Middle frontal gyrus (tissue), 1 donor: ENCODE results near the gene TBL3.
"Not testable (repeated sequence)": the region's sequence is repeated elsewhere in the genome, so short reads cannot be mapped to it uniquely, and the experiment has no call there.

Source experiments
- DNase-seq: peaks from one replicate; pipeline ENCODE4 v3.0.0-alpha.2; 2015; ENCODE audit warnings: low spot score; ENCODE audit errors: extremely low spot score

TBL3 gene

DNA sequence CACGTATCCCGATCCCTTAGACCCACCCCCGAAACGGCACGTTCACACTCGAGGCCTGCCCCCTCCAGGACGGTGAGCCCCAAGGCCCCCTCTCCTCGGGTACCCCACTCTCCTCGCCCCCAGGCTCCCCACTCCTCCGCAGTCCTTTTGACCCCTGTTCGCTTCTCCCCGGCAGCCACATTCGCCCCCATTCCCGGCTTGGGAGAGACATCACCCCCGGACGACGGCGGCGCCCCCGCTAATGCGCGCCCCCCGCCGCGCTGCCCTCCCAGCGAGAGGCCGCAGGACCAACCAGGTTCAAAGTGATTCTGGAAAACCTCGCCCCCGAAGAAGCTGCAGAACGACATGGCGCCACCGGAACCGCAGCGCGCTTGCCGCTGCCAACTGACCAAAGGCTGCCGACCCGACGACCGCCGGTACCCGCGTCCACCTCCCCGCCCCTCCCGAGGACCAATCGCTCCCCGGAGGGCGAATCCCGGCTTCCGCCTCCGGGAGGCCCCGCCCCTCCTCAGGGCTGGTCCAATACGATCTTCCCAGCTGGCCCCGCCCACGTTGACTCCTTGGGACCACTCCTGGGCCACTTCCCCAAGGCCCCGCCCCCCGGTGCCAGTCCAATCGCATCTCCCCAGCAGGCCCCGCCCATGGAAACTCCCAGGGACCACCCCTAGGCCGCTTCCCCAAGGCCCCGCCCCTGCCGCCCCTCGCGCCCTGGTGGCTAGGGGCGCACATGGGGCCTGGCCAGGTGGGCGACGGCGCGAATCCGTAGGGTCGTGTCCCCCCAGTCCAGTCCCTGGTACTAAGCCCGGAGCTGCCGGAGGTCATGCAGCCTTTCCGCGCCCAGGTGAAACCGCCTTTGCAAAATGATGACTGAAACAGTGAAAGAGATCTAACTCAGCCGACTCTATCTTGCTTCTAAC lies 28.8 kb upstream of the TBL3 start, which contains the start of gene MSRB1:
MSRB1 (minus strand) TSS at position 390 of the 917 bp plus-strand sequence; CDS start at position 347, 43 bp downstream.
- peak; percentile 98 for DNase-seq

DNA sequence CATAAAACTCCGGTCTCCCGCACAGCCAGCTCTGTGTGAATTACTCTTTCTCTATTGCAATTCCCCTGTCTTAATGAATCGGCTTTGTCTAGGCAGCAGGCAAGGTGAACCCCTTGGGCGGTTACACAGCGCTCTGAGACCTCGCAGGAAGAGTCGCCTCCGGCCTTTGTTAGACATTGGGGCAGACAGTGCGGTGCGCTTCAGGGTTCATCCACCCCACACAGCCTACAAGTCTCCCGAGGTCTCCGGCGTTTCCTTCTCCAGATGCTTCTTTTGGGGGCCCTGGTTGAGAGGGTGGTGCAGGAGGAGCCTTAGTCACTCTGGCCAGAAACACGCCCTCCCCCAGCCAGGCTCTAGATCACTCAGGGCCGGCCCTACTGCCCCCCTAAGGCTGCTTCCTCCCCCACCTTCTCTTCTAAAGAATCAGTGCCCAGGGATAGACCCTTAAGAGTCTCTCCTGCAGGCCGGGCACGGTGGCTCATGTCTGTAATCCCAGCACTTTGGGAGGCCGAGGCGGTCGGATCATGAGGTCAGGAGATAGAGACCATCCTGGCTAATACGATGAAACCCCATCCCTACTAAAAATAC lies 27.1 kb upstream of the TBL3 start:
- no peak for DNase-seq

DNA sequence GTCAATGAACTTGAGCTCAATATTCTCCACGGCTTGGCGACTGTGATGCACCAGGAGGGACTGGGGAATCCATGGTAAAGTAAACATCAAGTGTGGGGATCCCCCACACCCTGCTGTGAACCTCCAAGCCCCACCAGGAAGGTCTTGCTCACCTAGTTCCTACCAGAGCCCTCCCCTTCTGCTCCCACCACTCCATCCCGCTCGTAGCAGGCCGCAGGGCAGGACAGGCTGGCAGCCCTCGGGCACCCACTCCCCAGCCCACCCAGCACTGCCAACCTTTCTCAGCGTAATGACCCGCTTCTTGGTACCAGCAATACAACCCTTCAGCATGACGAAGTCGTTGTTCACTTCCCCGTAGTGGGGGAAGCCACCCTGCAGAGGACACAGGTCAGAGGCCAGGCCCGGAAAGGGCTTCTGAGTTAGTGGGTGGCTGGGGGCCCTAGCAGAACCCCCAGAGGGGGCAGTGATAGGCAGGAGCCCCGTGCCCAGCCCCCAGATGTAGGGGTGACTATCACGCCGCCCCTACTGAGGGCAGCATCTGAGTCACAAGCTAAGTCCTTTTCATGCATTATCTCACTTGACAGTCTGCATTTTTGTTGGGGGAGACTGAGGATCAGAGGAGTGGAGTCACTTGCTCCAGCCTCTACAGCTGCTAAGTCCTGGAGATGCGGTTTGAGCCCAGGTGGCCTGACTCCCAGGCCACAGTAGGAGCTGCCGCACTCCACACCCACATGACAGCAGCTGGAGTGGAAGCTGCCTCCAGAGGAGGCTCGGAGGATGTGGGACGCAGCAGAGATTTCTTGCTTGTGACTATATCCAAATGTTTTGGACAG lies 26.1 kb upstream of the TBL3 start:
- no peak for DNase-seq

DNA sequence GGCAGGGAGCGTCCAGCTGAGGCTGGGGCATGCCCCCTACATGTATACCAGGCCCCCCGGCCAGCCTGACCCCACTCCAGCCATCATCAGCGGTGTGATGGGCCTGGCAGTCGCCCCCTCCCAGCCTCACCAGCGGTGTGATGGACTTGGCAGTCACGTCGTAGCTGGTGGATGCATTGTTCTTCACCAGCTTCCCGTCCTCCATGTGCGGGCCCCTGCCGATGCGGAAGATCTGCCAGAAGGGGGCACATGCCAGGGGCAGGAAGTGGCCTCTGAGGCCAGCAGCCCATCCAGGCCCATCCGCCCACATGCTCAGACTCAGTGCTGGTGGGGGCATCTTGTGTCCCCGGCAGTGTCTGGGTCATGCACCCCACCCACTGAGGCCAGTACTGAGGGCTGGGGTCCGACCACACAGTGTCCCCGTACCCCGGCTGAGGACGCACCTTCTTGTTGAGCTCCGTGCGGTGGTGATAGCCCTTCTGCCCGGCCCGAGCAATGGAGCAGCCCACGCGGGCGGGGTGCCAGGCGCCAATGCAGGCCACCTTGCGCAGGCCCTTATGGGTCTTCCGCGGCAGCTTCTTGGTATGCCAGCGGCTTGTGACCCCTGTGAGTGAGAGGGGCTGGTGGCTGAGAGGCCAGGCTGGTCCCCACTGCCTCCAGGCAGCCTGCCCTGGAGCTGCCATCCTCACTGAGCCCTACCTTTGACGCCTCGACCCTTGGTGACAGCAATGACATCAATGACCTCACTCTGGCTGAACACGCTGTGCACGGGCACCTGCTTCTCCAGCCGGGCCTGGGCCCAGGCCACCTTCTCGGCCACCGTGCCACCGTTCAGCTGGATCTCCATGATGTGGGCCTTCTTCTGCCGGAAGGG lies 25.1 kb upstream of the TBL3 start:
- DNase-seq, result no peak

DNA sequence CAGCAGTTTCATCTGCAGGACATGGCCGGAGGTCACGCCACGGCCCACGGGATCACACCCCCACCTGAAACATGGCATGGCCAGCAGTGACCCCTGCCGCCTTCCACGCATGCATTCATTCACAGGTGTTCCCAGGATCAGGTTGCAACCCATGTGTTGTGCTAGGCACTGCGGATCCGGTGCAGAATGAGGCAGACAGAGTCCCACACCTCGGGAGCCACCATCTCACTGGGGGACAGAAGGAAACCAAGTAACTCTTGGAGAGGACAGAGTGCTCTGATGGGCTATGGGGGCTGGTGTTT lies 24.5 kb upstream of the TBL3 start:
- DNase-seq, result no peak

DNA sequence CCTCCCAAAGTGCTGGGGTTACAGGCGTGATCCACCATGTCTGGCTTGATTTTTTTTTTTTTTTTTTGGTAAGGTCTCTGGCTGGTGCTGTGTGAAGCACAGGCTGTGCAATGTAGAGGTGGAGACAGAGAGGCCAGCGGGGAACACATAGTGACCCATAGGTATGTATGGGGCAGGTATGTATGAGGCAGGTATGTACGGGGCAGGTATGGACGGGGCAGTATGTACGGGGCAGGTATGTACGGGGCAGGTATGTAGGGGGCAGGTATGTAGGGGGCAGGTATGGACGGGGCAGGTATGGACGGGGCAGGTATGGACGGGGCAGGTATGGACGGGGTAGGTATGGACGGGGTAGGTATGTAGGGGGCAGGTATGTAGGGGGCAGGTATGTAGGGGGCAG lies 22.3 kb upstream of the TBL3 start:
- DNase-seq, result no peak

DNA sequence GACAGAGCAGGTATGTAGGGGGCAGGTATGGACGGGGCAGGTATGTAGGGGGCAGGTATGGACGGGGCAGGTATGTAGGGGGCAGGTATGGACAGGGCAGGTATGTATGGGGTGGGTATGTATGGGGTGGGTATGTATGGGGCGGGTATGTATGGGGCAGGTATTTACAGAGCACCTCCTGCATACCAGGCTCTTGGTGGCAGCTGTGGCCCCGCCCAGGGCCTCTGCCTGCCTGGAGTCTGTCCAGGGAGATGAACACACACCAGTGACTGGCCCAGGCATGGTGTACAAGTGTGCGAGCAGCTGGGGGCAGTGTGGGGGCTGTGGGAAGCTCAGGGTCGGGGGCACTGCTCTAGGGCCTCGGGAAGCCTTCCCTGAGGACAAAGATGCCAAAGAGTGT lies 21.8 kb upstream of the TBL3 start:
- no peak for DNase-seq

DNA sequence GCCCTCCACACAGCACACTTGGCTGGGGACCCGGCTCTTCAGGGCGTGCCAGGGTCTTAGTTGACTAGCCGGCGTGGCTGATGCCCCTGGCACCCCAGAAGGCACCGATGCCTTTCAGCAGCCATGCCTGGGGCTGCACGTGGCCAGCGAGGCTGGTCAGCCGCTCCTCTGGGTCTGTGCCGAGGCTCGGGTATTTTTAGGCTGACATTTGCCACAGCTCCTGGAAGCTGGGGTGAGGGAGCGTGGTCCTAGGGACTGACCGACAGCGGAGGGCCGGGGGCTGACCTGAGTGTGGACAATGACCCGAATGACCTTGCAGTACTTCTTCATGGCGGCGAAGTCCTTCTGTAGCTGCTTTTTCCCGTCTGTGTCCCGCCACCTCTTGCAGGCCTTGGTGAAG lies 21.3 kb upstream of the TBL3 start:
- DNase-seq, result no peak

DNA sequence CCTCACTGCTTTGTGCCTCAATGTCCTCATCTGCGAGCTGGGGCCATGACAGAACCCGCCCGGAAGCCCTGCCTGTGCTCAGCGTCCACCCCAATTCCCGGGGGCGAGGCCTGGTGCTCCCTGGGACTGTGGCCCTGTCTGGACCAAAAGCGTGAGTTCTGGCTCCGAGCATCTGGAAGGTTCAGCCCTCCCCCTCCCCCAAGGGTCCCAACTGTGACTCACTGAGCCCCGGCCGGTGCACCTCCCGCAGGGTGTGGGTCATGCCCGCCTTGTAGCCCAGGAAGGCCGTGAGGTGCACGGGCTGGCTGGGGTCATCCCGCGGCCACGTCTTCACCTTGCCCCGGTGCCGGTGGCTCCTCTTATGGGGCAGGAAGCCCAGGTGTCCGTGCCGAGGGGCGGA lies 18.1 kb upstream of the TBL3 start:
- no peak for DNase-seq

DNA sequence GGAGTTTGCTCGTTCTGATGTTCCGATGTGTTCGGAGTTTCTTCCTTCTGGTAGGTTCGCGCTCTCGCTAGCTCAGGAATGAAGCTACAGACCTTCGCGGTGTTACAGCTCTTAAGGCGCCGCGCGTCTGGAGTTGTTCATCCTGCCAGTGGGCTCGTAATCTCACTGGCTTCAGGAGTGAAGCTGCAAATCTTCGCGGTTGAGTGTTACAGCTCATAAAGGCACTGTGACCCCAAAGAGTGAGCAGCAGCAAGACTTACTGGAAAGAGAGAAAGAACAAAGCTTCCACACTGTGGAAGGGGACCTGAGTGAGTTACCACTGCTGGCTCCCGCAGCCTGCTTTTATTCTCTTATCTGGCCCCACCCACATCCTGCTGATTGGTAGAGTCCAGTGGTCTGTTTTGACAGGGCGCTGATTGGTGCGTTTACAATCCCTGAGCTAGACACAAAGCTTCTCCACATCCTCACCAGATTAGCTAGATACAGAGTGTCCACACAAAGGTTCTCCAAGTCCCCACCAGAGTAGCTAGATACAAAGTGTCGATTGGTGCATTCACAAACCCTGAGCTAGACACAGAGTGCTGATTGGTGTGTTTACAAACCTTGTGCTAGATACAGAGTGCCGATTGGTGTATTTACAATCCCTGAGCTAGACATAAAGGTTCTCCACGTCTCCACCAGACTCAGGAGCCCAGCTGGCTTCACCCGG lies 14.3 kb upstream of the TBL3 start:
- not testable (repeated sequence) for DNase-seq

DNA sequence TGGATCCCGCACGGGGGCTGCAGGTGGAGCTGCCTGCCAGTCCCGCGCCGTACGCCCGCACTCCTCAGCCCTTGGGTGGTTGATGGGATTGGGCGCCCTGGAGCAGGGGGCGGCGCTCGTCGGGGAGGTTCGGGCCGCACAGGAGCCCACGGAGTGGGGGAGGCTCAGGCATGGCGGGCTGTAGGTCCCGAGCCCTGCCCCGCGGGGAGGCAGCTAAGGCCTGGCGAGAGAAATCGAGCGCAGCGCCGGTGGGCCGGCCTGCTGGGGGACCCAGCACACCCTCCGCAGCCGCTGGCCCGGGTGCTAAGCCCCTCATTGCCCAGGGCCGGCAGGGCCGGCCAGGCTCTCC lies 13.7 kb upstream of the TBL3 start:
- DNase-seq, result not testable (repeated sequence)

DNA sequence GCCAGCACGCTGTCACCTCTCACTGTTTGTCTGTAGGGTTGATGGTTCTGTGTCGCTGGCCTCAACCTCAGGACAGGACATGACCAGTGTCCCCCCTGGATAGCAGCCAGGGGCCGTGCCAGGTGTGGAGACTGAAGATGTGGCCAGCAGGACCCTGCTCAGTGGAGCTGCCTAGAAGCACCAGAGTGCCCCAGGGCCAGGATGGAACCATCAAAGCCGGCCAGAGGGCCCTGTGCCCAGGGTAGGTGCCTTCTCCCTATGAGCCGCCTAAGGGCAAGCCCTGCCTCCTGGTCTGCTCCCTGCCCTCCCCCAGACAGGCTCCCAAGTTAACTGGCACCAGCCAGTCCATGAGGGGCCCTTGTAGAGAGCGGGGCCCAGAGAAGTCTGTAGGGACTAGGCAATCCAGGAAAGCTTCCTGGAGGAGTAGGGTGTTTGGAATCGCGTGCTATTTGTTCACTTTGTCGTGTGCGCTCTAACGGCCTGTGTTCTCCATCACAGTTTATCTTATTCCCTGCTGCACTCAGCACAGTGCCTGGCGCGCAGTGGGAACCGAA lies 13.1 kb upstream of the TBL3 start:
- DNase-seq, result no peak

DNA sequence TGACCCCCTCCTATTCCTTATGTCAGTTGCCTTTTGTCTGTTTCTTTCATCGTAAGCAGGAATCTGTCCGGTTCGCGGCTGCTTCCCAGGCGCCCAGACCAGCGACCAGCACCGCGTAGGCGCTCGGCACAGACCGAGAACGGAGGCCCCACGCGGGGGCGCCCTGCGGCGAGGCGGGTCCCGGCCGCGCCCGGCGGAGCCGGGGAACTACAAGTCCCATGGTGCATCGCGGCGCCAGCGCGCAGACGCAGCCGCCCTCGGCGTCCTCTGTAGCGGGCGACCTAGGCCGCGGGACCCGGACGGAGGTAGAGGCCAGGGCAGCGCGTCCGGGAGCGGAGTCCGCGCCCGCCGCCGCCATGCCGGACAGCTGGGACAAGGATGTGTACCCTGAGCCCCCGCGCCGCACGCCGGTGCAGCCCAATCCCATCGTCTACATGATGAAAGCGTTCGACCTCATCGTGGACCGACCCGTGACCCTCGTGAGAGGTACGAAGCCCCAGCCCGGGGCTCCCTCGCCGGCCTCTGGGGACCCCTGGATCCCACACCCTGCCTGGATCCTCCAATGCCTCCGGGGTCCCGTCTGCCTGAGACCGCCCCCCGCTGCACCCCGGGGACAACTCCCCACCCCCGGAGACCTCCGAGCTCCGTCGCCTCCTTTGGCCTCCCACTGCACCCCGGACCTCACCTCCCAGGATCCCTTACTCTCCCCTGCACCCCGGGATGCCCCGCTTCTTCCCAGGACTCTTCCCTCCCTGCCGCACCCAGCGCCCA lies 12.4 kb upstream of the TBL3 start, which contains the start of gene NDUFB10:
NDUFB10 (plus strand) TSS at position 270 of the 771 bp plus-strand sequence; CDS start at position 357, 87 bp downstream.
- peak; percentile 87 for DNase-seq

DNA sequence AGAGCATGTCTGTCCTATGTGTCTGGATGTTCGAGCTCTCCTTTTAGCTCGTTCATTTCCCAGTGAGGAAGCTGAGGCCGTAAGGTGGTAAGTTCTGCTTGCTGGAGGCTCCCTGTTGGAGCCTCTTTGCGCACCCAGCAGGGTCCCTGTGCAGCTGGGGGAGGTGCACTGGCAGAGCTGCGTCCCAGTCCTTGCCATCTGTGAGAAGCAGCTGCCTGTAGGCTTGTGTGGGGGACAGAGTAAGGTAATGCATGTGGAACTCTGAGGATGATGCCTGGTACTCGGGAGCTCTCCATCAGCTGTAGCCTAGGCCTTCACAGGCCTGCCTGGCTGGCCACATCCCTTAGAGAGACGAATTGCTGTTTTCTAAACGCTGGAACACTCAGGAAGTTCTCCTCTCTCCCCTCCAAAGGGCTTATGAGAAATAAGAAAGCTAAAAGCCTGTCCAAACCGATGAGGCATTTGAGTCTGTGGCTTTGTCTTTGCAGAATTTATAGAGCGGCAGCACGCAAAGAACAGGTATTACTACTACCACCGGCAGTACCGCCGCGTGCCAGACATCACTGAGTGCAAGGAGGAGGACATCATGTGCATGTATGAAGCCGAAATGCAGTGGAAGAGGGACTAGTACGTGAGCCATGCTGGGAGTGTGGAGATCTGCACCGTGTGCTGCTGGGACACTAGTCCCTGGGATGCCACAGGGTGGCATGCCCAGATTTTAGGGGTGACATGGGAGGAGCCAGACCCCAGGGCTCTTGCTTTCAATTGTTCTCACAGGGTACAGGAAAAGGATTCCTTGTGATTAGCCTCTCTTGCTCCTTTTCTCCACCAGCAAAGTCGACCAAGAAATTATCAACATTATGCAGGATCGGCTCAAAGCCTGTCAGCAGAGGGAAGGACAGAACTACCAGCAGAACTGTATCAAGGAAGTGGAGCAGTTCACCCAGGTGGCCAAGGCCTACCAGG lies 10.9 kb upstream of the TBL3 start:
- DNase-seq, result no peak

DNA sequence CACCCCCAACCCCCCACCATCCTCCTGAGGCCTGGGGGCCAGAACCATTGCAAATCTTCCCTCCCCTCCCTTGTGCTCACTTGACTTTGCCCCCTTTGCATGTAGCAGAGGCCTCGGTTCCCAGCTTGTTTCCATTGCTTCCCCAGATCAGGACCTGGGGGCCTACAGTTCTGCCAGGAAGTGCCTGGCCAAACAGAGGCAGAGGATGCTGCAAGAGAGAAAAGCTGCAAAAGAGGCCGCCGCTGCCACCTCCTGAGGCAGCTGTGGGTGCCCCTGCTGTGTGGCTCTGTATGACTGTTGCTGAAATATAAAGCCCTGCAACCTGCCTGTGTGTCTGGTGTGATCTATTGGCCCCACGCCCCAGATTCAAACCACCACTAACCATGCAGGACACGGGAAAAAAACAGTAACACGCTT lies 10.2 kb upstream of the TBL3 start:
- DNase-seq, result no peak

DNA sequence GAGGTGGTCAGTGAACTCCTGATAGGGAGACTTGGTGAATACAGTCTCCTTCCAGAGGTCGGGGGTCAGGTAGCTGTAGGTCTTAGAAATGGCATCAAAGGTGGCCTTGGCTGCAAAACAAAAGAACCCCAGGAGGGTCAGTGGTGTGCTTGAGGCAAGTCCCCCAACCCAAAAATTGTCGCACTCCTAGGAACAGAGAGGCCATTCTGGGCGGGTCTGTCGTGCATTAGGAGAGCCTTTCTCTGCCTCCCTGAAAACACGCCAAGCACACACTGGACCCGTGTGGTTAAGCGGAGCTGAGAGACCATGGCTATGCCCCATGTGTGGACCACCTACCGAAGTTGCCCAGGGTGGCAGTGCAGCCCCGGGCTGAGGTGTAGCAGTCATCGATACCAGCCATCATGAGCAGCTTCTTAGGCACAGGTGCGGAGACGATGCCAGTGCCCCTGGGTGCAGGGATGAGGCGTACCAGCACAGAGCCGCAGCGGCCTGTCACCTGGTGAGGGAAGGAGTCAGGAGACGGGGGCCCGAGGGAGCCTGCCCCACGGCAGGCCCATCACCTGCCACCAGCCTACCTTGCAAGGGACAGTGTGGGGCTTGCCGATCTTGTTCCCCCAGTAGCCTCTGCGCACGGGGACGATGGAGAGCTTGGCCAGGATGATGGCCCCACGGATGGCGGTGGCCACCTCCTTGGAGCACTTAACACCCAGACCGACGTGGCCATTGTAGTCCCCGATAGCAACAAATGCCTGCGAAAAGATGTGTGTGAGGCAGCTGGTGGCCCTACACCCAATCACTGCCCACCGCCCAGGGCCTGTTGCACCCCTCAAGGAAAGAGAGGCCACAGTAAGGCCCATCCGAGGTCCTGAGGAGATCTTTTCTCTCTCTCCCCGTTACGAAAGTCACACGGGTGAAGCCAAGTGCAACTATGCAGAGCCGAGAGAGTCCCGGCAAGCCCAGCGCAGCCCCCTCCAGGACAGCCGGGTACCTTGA lies 9.4 kb upstream of the TBL3 start:
- not testable (repeated sequence) for DNase-seq
